Activated effector memory CD4-positive, alpha-beta T cell treated with Interleukin-2 at 50 U/mL for 16 hours (primary cell): Measurements from ENCODE around the gene SORCS1.
"Not testable (repeated sequence)": the region's sequence is repeated elsewhere in the genome, so short reads cannot be mapped to it uniquely, and the experiment has no call there.

Experiments used
- DNase-seq: peaks from one replicate; pipeline ENCODE4 v3.0.0-alpha.2; 2020

Gene SORCS1

DNA sequence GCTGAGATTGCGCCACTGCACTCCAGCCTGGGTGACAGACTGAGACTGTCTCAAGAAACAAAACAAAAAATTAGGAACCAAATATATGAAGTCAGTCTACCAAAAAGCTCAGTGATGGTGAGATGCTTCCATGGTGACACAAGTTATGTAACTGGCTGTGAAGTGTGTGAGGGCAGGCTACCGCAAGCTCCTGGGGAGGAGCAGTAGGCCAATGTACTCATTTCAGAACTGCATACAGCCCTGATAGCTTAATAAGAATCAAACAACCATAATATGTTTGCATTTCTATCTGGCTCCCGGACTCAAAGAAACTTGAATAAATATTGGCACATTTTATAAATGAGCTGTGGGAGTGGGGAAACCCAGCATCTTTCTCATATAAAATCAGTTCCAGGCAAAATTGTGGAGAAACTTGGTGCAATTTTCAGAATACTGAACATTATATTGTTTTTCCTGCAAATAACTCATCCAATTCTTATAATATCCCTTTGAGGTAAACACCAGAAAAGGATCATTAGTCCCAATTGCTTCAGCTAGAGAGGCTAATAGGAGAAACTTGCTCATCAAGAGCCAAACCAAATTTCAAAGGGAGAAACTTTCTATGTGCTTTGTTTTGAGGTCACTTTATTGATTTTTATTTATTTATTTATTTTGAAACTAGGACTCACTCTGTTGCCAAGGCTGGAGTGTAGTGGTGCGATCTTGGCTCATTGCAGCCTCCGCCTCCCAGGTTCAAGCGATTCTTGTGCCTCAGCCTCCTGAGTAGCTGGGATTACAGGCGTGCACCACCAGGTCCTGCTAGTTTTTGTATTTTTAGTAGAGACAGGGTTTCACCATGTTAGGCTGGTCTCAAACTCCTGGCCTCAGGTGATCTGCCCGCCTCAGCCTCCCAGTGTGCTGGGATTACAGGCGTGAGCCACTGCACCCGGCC is 127.0 kb downstream of the SORCS1 start:
- no peak for DNase-seq

DNA sequence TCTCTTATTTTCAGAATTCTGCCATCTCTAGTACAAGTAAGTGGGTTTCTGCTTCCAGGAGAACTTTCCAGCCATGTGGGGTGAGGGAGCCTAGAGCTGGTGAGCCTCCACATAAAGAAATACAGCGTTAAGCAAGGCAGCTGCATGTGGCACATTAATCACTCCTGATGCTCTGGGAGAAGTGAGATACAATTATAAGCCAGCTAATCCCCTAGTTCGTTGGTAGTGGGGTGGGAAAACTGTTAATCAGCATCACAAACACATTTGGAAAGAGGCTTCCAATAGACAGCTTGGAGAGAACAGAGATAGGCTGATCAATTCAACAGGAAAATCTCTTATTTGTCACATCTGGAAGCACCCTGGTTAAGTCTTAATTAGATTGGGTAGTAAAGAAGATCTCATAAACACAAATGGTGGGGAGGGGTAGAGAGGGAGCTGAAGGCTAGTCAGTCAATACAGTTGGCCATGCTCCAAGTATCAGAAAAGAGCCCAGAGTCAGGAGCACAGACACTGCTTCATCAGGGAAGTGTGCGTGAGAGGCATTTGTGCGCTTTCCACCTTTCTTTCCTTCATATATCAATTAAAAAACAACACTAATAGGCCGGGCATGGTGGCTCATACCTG is 130.6 kb downstream of the SORCS1 start:
- DNase-seq, result no peak

DNA sequence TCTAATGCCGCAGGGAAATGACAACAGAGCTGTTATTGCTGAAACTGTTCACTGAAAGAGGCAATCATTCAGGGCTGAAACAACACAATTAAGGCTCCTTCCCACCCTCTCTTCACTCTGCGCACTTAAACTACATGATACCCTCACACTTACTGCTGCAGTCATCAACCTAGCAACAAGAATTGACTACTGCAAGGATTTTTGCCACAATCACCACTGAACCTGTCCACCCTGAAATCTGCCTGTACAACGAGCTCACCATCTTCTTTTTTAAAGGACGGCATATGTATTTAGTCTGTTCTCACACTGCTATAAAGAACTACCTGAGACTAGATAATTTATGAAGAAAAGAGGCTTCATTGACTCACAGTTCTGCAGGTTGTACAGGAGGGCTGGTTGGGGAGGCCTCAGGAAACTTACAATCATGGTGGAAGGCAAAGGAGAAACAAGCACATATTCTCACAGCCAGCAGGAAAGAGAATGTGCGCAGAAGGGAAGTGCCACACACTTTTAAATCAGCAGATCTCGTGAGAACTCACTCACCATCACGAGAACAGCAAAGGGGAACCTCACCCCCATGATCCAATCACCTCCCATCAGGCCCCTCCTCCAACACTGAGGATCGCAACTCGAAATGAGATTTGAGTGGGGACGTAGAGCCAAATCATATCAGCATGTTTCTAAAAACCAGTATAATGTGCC is 131.7 kb downstream of the SORCS1 start:
- no peak for DNase-seq

DNA sequence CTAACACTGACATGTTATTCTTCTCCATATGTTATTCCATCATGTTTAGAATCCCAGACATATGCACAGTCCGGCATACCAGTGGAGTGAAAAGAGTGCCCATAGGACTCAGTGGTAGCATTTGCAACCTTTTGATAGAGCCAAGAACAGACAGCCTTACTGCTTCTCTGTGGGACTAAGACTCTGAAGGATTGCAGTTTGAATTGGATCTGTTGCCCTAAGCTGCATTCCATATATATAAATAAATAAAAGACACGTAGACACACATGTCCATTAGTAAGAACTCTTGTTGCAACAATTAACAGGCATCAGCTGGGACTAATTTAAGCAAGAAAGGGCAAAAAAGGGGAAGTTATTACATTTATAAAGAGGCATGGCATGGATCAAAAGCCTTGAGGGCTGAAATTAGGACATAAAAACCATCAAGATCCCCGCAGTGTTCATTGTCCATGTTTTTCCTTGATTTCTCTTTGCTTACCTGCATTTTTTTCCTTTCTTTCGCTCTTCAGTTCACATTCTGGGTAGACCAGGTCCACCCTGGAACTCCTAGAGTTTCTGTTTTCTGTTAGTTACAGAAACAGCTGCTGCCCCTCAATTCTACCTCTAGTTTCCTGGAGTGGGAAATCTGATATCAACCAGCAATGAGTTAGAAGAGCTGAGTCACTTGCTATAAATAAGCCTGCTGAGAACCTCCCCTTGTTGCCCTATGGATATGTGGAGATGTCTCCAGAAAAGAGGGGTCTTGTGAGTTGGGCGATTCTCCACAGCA is 132.4 kb downstream of the SORCS1 start:
- DNase-seq, result no peak

DNA sequence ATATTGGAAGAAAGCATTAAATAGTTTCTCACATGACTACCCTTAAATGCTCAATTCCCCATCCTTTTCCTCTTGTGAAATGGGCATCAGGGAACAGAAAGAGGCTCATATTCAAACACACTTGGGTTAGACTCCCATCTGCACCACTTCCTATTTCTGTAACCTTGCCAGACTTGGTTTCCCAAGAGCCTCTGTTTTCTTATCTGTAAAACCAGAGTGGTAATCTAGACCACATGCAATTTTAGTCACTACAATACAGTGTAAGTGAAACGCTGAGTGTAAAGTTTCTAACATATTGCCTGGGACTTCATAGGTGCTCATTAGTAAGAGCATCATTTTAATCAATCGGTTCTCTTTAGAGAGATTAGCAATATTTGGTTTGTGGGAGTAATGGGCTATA is 136.3 kb downstream of the SORCS1 start:
- DNase-seq, result no peak

DNA sequence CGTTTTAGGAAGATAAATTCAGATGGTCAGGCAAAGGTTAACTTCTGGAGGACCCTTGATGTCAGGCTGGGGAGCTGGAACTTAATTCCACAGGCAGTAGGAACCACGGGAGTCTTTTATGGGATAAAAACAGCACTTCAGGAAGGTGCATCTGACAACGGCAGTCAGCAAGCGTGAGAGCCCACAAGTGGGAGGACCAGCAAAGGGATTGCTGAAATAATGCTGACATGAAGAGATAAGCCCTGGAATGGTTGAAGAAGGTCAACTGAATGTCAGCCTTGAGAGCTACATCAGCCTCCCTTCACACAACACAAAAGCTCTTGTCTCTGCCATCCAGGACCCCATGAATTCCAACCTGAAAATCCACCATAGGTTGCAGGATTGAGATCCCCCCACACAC is 138.8 kb downstream of the SORCS1 start:
- no peak for DNase-seq

DNA sequence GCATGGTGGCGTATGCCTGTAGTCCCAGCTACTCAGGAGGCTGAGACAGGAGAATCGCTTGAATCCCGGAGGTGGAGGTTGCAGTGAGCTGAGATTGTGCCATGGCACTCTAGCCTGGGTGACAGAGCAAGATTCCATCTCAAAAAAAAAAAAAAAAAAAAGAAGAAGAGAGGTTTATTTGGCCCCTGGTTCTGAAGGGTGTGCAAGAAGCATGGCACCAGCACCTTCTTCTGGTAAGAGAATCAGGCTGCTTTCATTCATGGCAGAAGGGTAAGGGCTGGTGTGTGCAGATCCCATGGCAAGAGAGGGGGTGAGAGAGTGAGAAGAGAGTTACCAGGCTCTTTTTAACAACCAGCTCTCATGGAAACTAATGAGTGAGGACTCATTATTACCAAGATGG is 140.5 kb downstream of the SORCS1 start:
- DNase-seq, result not testable (repeated sequence)

DNA sequence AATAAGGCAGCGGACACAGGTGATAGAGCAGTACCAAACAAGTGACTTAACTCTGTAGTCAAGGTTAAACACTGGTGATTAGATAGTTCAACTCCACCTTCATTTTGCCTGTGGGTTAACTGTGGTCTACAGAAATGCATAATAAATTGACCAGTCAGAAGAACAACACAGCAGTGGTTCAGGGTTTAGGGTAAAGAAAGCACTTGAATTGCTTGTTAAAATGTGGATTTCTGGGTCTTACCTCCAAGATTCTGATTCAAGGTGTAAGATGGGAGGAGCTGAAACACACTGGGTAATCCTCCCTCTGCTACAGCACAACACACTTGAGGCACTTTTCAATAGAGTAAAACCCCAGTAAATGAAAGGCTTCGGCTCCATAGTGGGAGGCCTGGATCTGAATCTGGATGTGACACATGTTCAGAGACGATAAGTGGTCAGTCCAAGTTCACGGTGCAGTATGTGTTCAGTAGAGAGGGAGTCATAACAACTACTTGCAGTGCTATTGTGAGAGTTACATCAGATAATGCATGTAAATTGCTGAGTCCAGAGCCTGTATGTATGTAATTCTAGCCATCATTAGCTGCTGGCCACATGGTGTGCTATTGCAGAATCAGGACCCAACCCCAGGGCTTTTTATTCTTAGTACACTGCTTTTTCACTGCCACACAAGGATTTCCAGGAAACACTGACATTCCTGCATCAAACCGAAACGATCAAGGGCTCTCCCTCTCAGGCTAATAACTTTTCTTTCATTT is 141.7 kb downstream of the SORCS1 start:
- no peak for DNase-seq

DNA sequence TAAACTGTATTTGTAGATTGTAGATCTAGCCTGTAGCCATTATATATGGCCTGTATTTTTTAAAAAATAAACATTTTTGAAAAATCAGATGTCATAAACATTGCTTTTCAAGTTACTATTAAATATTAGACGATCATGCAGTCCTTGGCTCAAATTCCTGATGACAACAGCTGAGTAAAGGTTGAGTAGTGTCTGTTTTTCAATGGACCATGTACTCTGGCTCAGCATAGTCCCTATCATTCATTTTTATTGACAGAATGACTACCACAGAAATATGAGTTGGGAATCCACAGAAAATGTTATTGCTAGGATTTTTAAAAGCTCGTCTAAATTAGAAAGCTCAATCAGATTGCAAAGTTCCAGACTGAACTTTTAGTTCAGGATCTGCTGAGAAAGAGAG is 145.4 kb downstream of the SORCS1 start:
- DNase-seq, result no peak

DNA sequence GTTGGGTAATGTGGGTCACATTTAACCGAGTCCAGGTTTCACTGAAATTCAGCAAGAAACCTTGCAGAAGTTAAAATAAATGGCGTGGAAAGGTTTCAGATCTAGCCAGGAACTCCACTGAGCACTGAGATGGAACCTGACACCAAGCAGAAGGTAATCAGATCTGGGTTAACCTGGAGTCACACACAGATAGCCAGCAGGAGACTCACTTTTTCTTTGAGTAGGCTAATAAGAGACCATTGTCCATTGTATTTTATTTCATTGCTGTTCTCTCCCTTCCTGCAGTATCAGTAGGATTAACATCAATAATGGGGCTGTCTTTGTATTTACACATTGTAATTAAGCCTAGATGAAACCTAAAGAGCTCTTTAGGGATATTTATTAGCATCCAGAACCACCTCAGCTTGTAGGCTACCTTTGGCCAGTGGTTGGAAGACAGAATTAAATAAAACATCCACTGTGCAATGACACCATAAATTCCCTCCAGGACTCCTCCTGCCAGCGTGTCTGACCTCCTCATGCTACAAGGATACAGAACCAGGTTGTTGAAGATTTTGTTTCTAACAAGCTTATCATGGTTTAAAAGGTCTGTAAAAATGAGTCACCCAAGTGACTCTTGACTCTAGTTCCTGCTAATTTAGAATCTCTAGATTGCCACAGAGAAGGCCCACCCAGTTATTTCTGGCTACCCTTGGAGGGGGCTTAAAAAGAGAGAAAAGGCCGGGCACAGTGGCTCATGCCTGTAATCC is 151.1 kb downstream of the SORCS1 start:
- DNase-seq, result no peak

DNA sequence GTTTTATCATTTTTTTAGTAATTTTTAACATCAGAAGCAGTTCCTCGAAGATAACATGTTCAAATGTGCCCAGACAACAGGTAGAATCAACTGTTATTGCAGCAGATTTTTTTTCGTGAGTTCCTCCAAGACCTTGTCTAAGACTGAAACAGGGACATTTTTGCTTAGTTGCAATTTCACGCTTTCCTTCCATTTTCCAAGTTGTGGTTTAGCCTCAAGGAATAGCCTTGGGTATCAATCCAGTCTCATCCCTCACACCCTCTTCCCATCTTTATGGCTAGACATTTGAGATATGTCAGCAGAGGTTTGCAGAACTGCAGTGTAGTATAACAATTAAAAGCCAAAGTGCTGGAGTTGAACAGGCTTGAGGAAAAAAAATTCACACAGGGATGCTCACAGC is 152.5 kb downstream of the SORCS1 start:
- no peak for DNase-seq

DNA sequence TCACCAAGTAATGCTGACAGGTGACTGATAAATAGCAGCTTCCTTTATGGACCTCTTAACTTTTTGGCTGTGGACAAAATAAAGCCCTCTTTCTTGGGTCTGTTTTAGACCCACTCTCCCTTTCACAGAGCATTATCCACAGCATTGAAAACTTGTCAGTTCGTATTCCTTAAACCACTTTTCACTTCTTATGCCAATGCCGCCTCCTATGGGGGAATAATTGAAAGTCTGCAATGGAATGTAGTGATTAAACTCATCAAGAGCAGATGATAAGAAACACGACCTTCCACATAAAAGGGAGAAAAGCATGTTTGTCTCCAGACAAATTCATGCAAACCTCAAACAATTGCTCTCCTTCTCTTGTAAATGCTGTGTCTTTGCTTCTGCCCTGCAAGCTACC is 153.4 kb downstream of the SORCS1 start:
- DNase-seq, result no peak

DNA sequence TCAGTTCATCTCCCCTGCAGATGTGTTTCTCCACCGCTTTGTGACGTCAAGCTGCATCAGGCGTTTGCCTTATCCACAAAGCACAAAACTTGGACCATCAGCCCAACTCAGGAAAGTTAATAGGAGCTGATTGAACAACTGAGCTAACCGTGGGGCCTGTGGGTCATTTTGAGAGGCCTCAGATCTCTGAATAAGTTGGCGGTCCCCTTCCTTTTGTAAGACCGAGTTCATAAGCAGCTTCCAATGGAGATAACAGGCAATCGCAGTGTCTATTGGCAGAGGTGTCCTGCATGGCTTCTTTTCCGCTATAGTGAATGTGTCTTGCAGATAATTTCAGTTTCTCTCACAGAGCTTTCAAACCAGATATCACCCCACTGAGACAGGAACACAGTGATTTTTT is 154.0 kb downstream of the SORCS1 start:
- no peak for DNase-seq

DNA sequence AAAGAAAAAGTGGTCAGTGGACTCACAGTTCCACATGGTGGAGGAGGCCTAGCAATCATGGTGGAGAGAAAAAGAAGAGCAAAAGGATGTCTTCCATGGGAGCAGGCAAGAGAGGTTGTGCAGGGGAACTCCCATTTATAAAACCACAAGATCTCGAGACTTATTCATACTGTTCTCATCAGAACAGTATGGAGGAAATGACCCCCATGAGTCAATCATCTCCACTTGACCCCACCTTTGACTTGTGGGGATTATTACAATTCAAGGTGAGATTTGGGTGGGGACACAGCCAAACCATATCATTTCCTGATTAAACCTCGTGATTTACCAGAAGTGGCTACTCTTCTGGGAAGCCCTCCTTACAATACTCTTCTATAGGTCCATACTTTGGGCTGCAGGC is 160.1 kb downstream of the SORCS1 start:
- no peak for DNase-seq

DNA sequence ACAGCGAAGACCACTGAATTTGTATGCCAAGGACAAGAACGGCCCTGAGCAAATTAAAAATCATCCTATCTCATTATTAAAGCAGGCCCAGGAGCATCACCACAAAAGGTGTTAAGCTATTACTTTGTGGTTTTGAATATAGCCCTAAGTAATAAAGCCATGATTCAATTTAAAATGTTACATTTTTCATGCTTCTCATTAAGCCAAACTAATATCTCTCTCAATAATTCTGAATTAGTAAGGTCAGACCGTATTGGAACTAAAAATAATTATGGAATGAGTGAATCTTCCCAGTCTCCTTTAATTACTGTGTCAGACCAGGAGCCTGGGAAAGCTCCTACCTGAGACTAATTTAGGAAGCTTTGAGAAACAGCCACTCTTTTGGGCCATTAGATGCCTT is 162.4 kb downstream of the SORCS1 start:
- no peak for DNase-seq

DNA sequence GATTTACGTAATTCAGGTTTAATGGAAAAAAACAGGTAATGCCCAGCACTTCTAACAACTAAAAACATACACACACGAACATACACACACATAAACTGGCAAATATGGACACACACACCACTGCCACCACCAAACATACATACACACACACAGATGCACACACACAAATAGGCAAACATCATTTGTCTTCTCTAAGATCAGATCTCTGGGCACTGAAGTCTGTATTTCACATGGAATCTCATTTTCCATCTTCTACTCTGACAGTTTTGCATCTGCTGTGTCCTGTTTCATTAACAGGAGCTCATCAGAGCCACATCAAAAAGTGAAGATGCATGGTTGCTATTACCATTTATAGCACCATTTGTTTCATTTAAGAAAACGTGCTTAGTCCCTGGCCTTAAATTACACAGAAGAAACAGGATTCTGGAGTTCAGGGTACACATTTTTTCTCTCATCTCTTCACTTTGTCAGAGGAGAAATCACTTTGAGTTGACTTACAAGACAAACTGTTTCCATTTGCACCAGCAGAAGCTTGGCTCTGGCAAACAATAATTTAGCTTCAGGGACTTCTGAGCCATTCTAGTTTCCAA is 165.3 kb downstream of the SORCS1 start:
- DNase-seq, result no peak

DNA sequence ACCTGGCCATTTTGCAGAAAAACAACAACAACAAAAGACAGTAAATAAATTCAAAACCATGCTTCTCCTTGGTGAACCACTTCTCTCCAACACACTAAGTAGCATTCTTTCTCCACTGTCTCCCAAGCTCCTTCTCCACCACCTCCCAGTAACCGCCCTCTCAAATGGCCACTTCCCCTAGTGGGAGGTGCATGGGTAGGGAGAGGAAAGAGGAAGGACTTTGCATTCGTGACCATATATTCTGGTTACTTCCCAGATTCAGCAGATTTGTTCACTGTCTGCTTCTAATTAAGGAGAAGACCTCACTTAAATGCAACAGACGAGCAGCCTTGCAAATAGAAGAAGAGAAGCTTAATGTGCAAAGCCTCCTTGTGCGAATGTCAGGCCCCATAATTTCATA is 166.8 kb downstream of the SORCS1 start:
- no peak for DNase-seq

DNA sequence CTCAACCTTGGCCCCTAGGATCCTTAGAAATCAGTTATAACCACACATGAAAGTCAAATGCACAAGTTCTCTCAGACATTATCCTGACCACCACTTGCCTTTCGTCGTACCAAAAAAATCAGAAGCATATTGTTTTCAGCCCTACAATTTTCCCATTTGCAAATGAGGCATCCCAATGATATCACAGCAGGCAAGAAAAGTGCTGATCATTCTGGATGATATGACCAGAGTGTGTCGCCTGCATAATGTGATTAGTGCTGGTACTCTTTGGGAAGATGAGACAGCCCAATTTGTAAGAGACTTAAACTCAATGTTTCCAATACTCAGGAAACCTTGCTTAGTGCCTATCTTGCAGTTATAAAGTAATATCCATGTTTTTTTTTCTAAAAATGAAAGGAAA is 168.0 kb downstream of the SORCS1 start:
- no peak for DNase-seq

DNA sequence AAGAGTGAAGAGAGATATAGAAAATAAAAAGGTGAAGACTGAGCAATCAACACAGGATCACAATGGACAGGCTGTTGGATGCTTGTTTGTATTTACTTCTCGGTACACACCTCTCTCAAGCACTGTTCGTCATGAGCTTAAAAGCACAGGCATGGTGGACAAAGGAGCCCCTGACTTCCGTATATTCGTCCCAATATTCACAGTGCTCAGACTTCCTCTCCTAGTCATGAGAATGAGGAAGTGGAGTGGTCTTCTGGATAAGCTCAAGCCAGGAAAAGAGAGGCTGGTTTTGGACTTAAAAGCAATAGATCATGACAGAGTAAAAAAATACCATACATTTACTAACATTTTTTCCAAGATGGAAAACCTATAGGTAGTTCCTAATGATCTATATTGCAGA is 172.5 kb downstream of the SORCS1 start:
- no peak for DNase-seq

DNA sequence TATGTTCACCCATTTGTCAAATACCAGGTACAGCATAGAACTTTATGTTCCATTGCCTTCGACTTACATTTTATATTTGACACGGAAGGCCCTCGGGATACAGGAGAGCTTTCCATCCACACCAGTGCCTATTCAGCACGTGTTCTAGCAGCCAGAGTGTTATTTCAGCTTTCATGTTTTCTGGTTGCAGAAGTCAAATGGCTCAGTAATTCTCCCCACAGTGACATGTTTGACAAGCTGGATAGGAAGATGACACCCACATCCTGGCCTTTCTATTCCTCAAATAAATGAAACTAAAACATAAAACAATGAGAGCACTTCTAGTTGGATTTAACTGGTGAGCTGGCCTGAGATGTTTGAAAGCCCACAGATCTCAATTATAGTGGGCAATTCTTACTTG is 173.4 kb downstream of the SORCS1 start:
- no peak for DNase-seq

DNA sequence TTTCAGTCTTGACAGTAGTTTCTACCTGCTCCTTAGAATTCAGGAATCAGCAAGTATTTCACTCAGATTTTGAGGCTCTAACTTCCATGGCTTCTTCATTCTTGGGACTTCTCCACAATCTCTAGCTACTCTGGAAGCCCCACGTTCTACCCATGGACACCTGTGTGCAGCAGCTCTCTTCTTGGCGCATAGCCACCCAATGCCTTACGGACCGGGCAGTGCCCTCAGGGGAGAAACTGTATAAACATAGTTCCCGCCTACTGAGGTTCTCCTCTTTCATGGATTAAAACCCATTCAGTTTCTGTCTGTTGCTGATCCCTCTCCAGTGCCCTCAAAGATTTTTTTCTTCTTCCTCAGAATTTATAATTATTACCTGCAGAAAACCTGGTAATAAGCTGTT is 177.1 kb downstream of the SORCS1 start:
- DNase-seq, result no peak
